Osteoblast (primary cell): ENCODE data around the gene GCSAM. TPM values are rescaled to one million over a fixed set of nuclear protein-coding genes. Genes with fewer than 3 reads are reported as not detected.

Experiments used
- DNase-seq: peaks from one replicate; pipeline ENCODE4 v3.0.0; 2011; ENCODE audit warnings: low spot score, mixed read lengths; ENCODE audit not compliant: insufficient read length; ENCODE audit errors: missing footprints
- H2AFZ ChIP-seq: 2 replicates; pipeline ENCODE4 v1.6.0; 2011; ENCODE audit warnings: mild to moderate bottlenecking, low read length
- H3K27ac ChIP-seq: 2 replicates; pipeline ENCODE4 v1.5.1; 2011; ENCODE audit warnings: mild to moderate bottlenecking, low read depth, low read length, moderate library complexity
- H3K27me3 ChIP-seq: 2 replicates; pipeline ENCODE4 v1.6.0; 2012; ENCODE audit warnings: mild to moderate bottlenecking, control low read depth, inconsistent platforms, low read length, moderate library complexity; ENCODE audit not compliant: insufficient read depth
- H3K36me3 ChIP-seq: 2 replicates; pipeline ENCODE4 v1.5.1; 2011; ENCODE audit warnings: mild to moderate bottlenecking, low read length, control low read depth, moderate library complexity; ENCODE audit not compliant: insufficient read depth
- H3K4me1 ChIP-seq: 2 replicates; pipeline ENCODE4 v1.5.1; 2011; ENCODE audit warnings: mild to moderate bottlenecking, low read length, control low read depth, moderate library complexity; ENCODE audit not compliant: insufficient read depth
- H3K4me2 ChIP-seq: 2 replicates; pipeline ENCODE4 v1.6.0; 2011; ENCODE audit warnings: mild to moderate bottlenecking, low read length; ENCODE audit not compliant: insufficient read depth
- H3K4me3 ChIP-seq: fragments of 200-600 bp; sonication (generic); 3 replicates; pipeline ENCODE4 v1.5.1; 2012; ENCODE audit warnings: mild to moderate bottlenecking, low read length, inconsistent platforms; ENCODE audit not compliant: insufficient read depth
- H3K79me2 ChIP-seq: 2 replicates; pipeline ENCODE4 v1.6.0; 2012; ENCODE audit warnings: mild to moderate bottlenecking, low read length, control low read depth, inconsistent platforms; ENCODE audit not compliant: insufficient read depth
- H3K9me3 ChIP-seq: 2 replicates; pipeline ENCODE4 v1.5.1; 2011; ENCODE audit warnings: low read depth, low read length, control low read depth
- H4K20me1 ChIP-seq: 2 replicates; pipeline ENCODE4 v1.6.0; 2012; ENCODE audit warnings: mild to moderate bottlenecking, low read length, control low read depth; ENCODE audit not compliant: insufficient read depth
- total RNA-seq: library from RNA; depleted of rRNA; stranded (reverse); fragments of >200 nt; gene quantifications from 2 replicates; pipeline ENCODE4 v1.2.3, GENCODE V29; 2012
- TF ChIP-seq, protein P1 (sequence below): IDR thresholded peaks from 2 replicates; pipeline ENCODE4 v1.5.1; 2011; ENCODE audit warnings: mild to moderate bottlenecking, low read depth, low read length, moderate library complexity; ENCODE audit errors: extremely low read depth

GCSAM gene
- total RNA-seq, 1 donor: 0.36 TPM

DNA sequence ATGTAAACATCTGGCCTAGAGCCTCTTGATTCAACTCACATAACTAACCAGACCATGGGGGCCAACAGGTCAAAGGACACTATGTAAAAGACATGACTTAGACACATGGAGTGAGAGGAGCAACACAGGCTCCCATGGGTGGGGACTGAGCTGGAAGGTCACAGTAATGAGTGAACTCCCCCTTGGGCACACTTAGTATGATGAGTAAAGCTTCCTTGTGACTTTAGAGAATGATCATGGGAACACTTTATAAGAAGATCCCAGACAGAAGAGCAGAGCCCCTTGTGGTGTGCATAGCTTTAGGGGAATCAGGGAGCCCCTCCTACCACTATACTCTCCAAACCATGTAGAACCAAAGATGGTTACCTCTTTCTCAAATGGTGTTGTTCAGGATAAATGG lies 10.2 kb downstream of the GCSAM start:
- TF ChIP-seq, protein P1, sequence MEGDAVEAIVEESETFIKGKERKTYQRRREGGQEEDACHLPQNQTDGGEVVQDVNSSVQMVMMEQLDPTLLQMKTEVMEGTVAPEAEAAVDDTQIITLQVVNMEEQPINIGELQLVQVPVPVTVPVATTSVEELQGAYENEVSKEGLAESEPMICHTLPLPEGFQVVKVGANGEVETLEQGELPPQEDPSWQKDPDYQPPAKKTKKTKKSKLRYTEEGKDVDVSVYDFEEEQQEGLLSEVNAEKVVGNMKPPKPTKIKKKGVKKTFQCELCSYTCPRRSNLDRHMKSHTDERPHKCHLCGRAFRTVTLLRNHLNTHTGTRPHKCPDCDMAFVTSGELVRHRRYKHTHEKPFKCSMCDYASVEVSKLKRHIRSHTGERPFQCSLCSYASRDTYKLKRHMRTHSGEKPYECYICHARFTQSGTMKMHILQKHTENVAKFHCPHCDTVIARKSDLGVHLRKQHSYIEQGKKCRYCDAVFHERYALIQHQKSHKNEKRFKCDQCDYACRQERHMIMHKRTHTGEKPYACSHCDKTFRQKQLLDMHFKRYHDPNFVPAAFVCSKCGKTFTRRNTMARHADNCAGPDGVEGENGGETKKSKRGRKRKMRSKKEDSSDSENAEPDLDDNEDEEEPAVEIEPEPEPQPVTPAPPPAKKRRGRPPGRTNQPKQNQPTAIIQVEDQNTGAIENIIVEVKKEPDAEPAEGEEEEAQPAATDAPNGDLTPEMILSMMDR: no peak
- Histone ChIP-seq H3K27me3 (no peaks in the 10 kb centered on the region), H4K20me1 (no peaks in the 10 kb centered on the region), H3K4me3 (no peak overlapping the region), H3K4me1 (no peaks in the 10 kb centered on the region), H3K9me3 (no peaks in the 10 kb centered on the region), H3K36me3 (no peaks in the 10 kb centered on the region), H3K79me2 (no peaks in the 10 kb centered on the region), H3K4me2 (no peak overlapping the region), H3K27ac (no peak overlapping the region), H2AFZ (no peak overlapping the region)
- no peak for DNase-seq

DNA sequence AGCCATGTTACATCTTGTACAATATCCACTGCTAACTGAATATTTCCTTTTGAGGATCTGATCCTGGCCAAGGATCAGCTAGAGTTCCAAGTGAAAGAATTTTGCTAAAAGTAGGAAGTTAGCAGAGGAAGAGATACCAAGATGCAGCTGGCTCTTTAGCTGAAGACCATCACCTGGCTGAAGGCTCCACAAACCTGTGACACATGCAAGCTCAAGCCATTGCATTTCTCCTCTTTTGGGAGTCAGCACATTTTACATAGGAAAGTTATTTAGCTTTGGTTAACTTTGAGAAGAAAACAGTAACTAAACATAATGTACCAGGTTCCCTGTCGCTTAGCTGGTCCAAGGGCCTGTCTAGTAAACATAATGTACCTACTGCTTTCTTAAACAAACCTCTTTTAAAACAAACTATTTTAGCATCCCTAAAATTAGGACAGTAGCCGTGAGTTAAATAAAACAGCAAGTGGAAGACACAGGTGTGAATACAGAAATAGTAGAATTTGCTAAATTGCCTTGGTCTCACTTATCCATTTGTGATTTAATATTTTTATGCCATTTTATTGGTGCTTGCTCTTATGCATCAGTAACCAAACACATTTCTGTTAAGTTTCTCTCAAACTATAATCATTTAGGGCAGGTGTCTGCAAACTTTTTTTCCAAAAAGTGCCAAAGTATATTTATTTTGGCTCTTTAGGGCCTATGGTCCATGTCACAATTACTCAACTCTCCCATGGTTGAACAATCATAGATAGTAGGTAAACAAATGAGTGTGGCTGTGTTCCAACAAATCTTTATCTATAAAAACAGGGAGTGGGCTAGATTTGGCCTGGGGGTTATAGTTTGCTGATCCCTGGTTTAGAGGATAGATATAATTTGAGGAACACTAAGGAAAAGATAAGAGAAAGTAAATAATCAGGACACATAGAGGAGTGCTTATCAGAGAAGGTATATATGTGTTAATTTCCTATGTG lies 11.2 kb downstream of the GCSAM start:
- no peaks in the 10 kb centered on the region for H3K36me3 ChIP-seq
- no peak for DNase-seq
- H2AFZ ChIP-seq: no peak overlapping the region
- TF ChIP-seq, protein P1: no peak
- no peak overlapping the region for H3K27ac ChIP-seq
- H3K79me2 ChIP-seq: no peaks in the 10 kb centered on the region
- no peak overlapping the region for H3K4me2 ChIP-seq
- no peak overlapping the region for H3K4me3 ChIP-seq
- H4K20me1 ChIP-seq: no peaks in the 10 kb centered on the region
- H3K4me1 ChIP-seq: no peaks in the 10 kb centered on the region
- no peaks in the 10 kb centered on the region for H3K27me3 ChIP-seq
- H3K9me3 ChIP-seq: no peaks in the 10 kb centered on the region

DNA sequence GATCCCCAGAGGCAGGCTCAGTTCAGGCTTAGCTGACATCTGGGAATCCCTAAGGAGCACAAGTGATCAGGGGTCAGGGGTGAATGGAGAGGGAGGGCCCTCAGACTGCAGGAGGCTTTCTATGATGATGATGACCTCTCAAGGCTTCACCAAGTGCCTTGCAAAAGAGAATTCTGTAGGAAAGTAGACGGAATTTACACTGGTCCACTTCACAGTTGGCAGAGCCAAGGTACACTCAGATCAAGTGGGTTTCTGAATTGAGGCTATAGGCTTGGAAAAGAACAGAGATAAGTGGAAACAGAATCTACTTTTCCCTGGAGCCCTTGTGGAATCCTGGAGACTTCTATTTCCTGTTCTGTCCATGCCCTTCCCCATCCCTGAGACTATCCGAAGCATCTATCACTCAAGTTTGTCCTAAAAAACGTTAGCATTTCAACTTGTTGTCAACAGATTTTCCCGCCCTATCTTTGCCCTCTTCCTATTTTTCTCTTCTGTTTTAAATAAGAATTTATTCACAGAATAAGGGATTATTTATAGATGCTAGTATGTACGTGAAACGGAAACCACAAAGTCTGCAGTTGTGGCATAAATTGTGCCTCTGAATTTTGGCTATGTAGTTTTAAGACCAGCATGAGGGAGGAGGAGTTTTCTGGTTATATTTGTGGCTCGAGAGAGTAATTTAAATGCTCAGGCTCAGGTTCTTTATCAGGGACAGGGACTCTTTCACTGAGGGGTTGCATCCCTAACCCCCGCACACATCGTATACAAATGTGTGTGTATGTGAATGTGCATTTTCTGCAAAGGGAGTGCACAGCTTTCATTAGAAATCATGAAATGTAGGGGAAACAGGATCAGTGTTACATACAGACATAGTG lies 12.8 kb downstream of the GCSAM start:
- no peak overlapping the region for H3K4me3 ChIP-seq
- H3K9me3 ChIP-seq: no peaks in the 10 kb centered on the region
- H2AFZ ChIP-seq: no peak overlapping the region
- no peak overlapping the region for H3K27ac ChIP-seq
- H3K36me3 ChIP-seq: no peaks in the 10 kb centered on the region
- no peaks in the 10 kb centered on the region for H4K20me1 ChIP-seq
- H3K4me2 ChIP-seq: no peak overlapping the region
- DNase-seq: peak; percentile 6
- TF ChIP-seq, protein P1: no peak
- H3K79me2 ChIP-seq: no peaks in the 10 kb centered on the region
- no peaks in the 10 kb centered on the region for H3K4me1 ChIP-seq
- no peaks in the 10 kb centered on the region for H3K27me3 ChIP-seq
